ENCODE data around the gene GOLIM4. TPM values are rescaled to one million over a fixed set of nuclear protein-coding genes. Genes with fewer than 3 reads are reported as not detected.

GOLIM4 gene
- total and polyA plus RNA-seq, 2 of the 13 experiments (the other 11 are each of a cell fraction or from before 2014, with no cell fraction given) = 10.9 to 47.7 TPM

DNA sequence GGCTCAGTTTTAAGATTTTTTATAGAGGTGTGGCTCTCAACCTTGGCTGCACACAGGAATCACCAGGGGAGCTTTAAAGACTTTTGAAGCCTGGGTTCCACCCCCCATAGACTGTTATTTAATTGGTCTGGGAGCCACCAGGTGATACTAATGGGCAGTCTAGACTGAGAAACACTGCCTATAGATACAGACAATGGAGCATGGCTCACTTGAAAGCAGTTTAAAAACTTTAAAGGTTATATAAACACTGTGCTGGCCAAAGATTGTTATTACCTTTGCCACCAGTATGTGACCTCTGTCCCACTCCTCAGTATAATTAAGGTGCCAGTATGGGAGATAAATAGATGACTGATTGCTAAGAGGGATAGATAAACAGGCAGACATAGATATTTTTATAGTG lies 3.8 kb downstream of the GOLIM4 start (continued):
- TF ChIP-seq, protein P1, sequence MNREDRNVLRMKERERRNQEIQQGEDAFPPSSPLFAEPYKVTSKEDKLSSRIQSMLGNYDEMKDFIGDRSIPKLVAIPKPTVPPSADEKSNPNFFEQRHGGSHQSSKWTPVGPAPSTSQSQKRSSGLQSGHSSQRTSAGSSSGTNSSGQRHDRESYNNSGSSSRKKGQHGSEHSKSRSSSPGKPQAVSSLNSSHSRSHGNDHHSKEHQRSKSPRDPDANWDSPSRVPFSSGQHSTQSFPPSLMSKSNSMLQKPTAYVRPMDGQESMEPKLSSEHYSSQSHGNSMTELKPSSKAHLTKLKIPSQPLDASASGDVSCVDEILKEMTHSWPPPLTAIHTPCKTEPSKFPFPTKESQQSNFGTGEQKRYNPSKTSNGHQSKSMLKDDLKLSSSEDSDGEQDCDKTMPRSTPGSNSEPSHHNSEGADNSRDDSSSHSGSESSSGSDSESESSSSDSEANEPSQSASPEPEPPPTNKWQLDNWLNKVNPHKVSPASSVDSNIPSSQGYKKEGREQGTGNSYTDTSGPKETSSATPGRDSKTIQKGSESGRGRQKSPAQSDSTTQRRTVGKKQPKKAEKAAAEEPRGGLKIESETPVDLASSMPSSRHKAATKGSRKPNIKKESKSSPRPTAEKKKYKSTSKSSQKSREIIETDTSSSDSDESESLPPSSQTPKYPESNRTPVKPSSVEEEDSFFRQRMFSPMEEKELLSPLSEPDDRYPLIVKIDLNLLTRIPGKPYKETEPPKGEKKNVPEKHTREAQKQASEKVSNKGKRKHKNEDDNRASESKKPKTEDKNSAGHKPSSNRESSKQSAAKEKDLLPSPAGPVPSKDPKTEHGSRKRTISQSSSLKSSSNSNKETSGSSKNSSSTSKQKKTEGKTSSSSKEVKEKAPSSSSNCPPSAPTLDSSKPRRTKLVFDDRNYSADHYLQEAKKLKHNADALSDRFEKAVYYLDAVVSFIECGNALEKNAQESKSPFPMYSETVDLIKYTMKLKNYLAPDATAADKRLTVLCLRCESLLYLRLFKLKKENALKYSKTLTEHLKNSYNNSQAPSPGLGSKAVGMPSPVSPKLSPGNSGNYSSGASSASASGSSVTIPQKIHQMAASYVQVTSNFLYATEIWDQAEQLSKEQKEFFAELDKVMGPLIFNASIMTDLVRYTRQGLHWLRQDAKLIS (CRISPR knock-in tag; IDR thresholded peaks at IDR 0.05) = no peak
- TF ChIP-seq CENPX (CRISPR knock-in tag; IDR thresholded peaks at IDR 0.05) = no peak
- TF ChIP-seq, protein P2, sequence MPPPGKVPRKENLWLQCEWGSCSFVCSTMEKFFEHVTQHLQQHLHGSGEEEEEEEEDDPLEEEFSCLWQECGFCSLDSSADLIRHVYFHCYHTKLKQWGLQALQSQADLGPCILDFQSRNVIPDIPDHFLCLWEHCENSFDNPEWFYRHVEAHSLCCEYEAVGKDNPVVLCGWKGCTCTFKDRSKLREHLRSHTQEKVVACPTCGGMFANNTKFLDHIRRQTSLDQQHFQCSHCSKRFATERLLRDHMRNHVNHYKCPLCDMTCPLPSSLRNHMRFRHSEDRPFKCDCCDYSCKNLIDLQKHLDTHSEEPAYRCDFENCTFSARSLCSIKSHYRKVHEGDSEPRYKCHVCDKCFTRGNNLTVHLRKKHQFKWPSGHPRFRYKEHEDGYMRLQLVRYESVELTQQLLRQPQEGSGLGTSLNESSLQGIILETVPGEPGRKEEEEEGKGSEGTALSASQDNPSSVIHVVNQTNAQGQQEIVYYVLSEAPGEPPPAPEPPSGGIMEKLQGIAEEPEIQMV (CRISPR knock-in tag; IDR thresholded peaks at IDR 0.05; ENCODE audit: low read depth) = no peak
- no peak for TF ChIP-seq ZNF577 (CRISPR knock-in tag; IDR thresholded peaks at IDR 0.05; ENCODE audit: borderline replicate concordance, low read depth)
- no peak for TF ChIP-seq TARDBP (CRISPR knock-in tag; IDR thresholded peaks at IDR 0.05)
- TF ChIP-seq, protein P3, sequence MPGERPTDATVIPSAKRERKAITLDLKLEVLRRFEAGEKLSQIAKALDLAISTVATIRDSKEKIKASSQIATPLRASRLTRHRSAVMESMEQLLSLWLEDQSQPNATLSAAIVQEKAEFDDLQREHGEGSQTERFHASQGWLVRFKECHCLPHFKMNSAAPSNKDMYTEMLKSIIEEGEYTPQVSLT (CRISPR knock-in tag; IDR thresholded peaks at IDR 0.05; ENCODE audit: borderline replicate concordance, low read depth) = no peak
- TF ChIP-seq SP1 (IDR thresholded peaks at IDR 0.05) = no peak
- no peak for TF ChIP-seq SP1 (CRISPR knock-in tag; IDR thresholded peaks at IDR 0.05)
- no peak for TF ChIP-seq ATF7-NPFF (CRISPR knock-in tag; IDR thresholded peaks at IDR 0.05; ENCODE audit: low read depth)
- TF ChIP-seq, protein P4, sequence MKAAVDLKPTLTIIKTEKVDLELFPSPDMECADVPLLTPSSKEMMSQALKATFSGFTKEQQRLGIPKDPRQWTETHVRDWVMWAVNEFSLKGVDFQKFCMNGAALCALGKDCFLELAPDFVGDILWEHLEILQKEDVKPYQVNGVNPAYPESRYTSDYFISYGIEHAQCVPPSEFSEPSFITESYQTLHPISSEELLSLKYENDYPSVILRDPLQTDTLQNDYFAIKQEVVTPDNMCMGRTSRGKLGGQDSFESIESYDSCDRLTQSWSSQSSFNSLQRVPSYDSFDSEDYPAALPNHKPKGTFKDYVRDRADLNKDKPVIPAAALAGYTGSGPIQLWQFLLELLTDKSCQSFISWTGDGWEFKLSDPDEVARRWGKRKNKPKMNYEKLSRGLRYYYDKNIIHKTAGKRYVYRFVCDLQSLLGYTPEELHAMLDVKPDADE (CRISPR knock-in tag; IDR thresholded peaks at IDR 0.05) = no peak
- no peak for TF ChIP-seq ZSCAN9 (CRISPR knock-in tag; IDR thresholded peaks at IDR 0.05; ENCODE audit: borderline replicate concordance)
- TF ChIP-seq ZNF589 (CRISPR knock-in tag; conservative IDR thresholded peaks at IDR 0.05) = no peak
- TF ChIP-seq NFIC (IDR thresholded peaks at IDR 0.05; ENCODE audit: low read length) = no peak
- TF ChIP-seq JUNB (CRISPR knock-in tag; IDR thresholded peaks at IDR 0.05; ENCODE audit: borderline replicate concordance) = no peak
- TF ChIP-seq, protein P5, sequence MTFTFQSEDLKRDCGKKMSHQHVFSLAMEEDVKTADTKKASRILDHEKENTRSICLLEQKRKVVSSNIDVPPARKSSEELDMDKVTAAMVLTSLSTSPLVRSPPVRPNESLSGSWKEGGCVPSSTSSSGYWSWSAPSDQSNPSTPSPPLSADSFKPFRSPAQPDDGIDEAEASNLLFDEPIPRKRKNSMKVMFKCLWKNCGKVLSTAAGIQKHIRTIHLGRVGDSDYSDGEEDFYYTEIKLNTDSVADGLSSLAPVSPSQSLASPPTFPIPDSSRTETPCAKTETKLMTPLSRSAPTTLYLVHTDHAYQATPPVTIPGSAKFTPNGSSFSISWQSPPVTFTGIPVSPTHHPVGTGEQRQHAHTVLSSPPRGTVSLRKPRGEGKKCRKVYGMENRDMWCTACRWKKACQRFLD (CRISPR knock-in tag; IDR thresholded peaks at IDR 0.05; ENCODE audit: borderline replicate concordance) = no peak
- TF ChIP-seq, protein P6, sequence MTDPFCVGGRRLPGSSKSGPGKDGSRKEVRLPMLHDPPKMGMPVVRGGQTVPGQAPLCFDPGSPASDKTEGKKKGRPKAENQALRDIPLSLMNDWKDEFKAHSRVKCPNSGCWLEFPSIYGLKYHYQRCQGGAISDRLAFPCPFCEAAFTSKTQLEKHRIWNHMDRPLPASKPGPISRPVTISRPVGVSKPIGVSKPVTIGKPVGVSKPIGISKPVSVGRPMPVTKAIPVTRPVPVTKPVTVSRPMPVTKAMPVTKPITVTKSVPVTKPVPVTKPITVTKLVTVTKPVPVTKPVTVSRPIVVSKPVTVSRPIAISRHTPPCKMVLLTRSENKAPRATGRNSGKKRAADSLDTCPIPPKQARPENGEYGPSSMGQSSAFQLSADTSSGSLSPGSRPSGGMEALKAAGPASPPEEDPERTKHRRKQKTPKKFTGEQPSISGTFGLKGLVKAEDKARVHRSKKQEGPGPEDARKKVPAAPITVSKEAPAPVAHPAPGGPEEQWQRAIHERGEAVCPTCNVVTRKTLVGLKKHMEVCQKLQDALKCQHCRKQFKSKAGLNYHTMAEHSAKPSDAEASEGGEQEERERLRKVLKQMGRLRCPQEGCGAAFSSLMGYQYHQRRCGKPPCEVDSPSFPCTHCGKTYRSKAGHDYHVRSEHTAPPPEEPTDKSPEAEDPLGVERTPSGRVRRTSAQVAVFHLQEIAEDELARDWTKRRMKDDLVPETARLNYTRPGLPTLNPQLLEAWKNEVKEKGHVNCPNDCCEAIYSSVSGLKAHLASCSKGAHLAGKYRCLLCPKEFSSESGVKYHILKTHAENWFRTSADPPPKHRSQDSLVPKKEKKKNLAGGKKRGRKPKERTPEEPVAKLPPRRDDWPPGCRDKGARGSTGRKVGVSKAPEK (CRISPR knock-in tag; IDR thresholded peaks at IDR 0.05; ENCODE audit: borderline replicate concordance) = no peak
- no peak for TF ChIP-seq FOSL2 (CRISPR knock-in tag; IDR thresholded peaks at IDR 0.05)
- peak; percentile 75 for TF ChIP-seq NR2F6 (IDR thresholded peaks at IDR 0.05)
- TF ChIP-seq NR2F6 (CRISPR knock-in tag; IDR thresholded peaks at IDR 0.05) = peak; percentile 44; the same call in 1 of the 2 replicates

Data from HepG2 (cell line).